Measurements from ENCODE around the gene IQCH.

IQCH gene

GRCh38 chr15:67506775-67507747, 252.5 kb downstream of the IQCH start:
- DNase-seq: no peak

- DNase-seq: no peak
Measured at GRCh38 chr15:67508407-67508806, 253.8 kb downstream of the IQCH start.

- no peak for DNase-seq
Measured at GRCh38 chr15:67509918-67510317, 255.3 kb downstream of the IQCH start.

GRCh38 chr15:67510597-67511190, 256.1 kb downstream of the IQCH start:
- DNase-seq: no peak

- no peak for DNase-seq
Measured at GRCh38 chr15:67511606-67512005, 257.0 kb downstream of the IQCH start.

GRCh38 chr15:67512140-67512539, 257.6 kb downstream of the IQCH start:
- DNase-seq: no peak

GRCh38 chr15:67512933-67513714, 258.5 kb downstream of the IQCH start:
- DNase-seq: no peak

GRCh38 chr15:67515090-67515489, 260.5 kb downstream of the IQCH start:
- no peak for DNase-seq

GRCh38 chr15:67515557-67515956, 261.0 kb downstream of the IQCH start:
- no peak for DNase-seq

- DNase-seq: peak; percentile 40 to 45
Measured at GRCh38 chr15:67520321-67521028, 265.9 kb downstream of the IQCH start.

- DNase-seq: peak; percentile 71 to 76
Measured at GRCh38 chr15:67521029-67521782, 266.6 kb downstream of the IQCH start, which contains the start of gene C15orf61. Gene C15orf61, plus strand, starts transcription at chr15:67521131. Its CDS starts 118 bp downstream, at chr15:67521249.

GRCh38 chr15:67521783-67522568, 267.4 kb downstream of the IQCH start:
- peak in 1 of 2 experiments; percentile 46 for DNase-seq

GRCh38 chr15:67523330-67523729, 268.7 kb downstream of the IQCH start:
- no peak for DNase-seq

- DNase-seq: no peak
Measured at GRCh38 chr15:67524235-67524634, 269.6 kb downstream of the IQCH start.

- DNase-seq: no peak
Measured at GRCh38 chr15:67528513-67528912, 273.9 kb downstream of the IQCH start.

GRCh38 chr15:67531379-67531914, 276.9 kb downstream of the IQCH start:
- DNase-seq: no peak

- DNase-seq: no peak
Measured at GRCh38 chr15:67533873-67534272, 279.3 kb downstream of the IQCH start.

GRCh38 chr15:67534360-67534759, 279.8 kb downstream of the IQCH start:
- no peak for DNase-seq

- DNase-seq: no peak
Measured at GRCh38 chr15:67537771-67538170, 283.2 kb downstream of the IQCH start.
